D721Med (cell line): ENCODE measurements around the gene MMP11.
"Not testable (repeated sequence)": the region's sequence is repeated elsewhere in the genome, so short reads cannot be mapped to it uniquely, and the experiment has no call there.

Experiments
- DNase-seq: peaks from one replicate; pipeline ENCODE4 v3.0.0; 2011; ENCODE audit warnings: low spot score; ENCODE audit not compliant: insufficient read length
- FAIRE-seq: peaks from 2 replicates; lab custom pipeline; 2011; peaks lifted over from hg19 to GRCh38; lab: Jason Lieb, UNC
- TF ChIP-seq, protein P1 (sequence below): IDR thresholded peaks from 2 replicates; pipeline ENCODE4 v1.5.1; 2012; ENCODE audit warnings: mild to moderate bottlenecking, control low read depth; ENCODE audit not compliant: insufficient read depth; ENCODE audit errors: missing control alignments

MMP11 gene

DNA sequence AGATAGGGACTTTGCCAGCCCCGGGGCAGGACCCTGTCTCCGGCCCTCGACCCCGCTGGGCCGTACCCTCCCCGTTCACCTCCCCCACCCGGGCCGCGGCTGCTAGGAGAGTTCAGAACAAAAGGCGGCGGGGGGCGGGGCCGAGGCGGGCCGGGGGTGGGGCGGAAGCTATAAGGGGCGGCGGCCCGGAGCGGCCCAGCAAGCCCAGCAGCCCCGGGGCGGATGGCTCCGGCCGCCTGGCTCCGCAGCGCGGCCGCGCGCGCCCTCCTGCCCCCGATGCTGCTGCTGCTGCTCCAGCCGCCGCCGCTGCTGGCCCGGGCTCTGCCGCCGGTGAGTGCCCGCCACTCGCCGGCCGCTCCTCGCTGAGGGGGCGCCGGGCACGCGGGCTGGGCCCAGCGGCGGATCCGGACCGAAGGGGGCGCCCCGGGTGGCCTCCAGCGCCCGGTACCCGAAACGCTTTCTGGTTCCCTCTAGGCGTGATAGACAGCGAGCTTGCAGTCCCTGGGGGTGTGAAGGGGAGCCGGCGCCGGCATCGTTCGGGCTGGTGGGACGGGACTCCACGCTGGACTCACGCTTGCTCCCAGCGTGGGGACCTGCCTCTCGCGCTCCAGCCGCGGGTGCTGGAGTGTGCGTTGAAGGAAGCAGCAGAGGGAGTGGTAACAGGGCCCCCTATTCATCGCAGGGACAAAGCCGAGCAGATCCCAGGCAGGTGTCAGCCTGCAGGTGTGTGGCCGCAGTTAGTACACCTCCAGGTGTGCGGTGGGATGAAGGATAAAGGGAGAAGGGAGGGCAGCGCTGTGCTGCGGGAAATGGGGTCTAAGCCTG, at the start of gene MMP11:
Gene MMP11, plus strand, starts transcription at position 201 of the 825 bp plus-strand sequence. Its CDS starts 22 bp downstream, at position 223.
- DNase-seq, result peak; percentile 76

GRCh38 chr22:23728108-23728507, 44.5 kb upstream of the MMP11 start:
- FAIRE-seq, DNase-seq: not testable (repeated sequence)

More for the DNA sequence above, at the start of gene MMP11:
- FAIRE-seq, result no peak
- TF ChIP-seq, protein P1, sequence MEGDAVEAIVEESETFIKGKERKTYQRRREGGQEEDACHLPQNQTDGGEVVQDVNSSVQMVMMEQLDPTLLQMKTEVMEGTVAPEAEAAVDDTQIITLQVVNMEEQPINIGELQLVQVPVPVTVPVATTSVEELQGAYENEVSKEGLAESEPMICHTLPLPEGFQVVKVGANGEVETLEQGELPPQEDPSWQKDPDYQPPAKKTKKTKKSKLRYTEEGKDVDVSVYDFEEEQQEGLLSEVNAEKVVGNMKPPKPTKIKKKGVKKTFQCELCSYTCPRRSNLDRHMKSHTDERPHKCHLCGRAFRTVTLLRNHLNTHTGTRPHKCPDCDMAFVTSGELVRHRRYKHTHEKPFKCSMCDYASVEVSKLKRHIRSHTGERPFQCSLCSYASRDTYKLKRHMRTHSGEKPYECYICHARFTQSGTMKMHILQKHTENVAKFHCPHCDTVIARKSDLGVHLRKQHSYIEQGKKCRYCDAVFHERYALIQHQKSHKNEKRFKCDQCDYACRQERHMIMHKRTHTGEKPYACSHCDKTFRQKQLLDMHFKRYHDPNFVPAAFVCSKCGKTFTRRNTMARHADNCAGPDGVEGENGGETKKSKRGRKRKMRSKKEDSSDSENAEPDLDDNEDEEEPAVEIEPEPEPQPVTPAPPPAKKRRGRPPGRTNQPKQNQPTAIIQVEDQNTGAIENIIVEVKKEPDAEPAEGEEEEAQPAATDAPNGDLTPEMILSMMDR, result no peak

GRCh38 chr22:23737696-23738095, 35.0 kb upstream of the MMP11 start:
- no peak for DNase-seq
- TF ChIP-seq, protein P1, result no peak

GRCh38 chr22:23742505-23743264, 30.0 kb upstream of the MMP11 start:
- FAIRE-seq, result no peak
- TF ChIP-seq, protein P1, result no peak
- DNase-seq, result no peak

More at GRCh38 chr22:23737696-23738095, 35.0 kb upstream of the MMP11 start:
- no peak for FAIRE-seq

DNA sequence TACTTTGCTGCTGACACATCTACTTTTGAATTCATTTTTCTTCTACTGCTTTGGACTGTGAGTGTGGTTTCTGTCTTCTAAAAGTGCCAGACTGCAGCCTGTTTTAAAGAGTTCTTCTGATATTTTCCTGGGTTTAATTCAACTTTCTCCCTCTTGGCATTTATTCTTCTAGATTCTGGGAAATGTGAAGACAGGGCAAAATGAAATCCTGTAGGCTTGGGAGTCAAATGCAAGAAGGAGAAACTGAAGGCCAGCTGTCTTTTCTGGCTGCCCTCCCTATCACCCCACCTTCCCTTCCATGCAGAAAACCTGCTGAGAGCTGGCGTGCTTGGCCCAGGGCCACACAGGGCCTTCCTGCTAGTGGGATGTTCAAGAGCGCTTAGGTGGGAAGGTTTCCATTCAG, 29.3 kb upstream of the MMP11 start:
- FAIRE-seq (no peak), DNase-seq (no peak)
- TF ChIP-seq, protein P1, result no peak

DNA sequence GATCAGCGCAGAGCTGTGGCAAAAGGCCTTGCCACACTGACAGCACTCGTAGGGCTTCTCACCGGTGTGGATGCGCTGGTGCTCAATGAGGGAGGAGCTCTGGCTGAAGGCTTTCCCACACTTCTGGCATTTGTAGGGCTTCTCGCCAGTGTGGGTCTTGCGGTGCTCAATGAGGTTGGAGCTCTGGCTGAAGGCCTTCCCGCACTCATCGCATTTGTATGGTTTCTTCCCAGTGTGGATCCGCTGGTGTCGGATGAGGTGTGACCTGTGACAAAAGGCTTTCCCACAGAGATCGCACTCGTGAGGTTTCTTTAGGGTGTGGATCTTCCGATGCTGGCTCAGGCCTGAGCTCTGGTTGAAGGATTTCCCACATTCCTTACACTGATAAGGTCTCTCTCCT, 28.6 kb upstream of the MMP11 start:
- FAIRE-seq (no peak), DNase-seq (no peak)
- TF ChIP-seq, protein P1, result no peak

GRCh38 chr22:23744485-23744884, 28.2 kb upstream of the MMP11 start:
- TF ChIP-seq, protein P1, result no peak
- DNase-seq, result no peak
- no peak for FAIRE-seq
